Fibroblast of skin of right biceps (primary cell): ENCODE results near the gene TRPM8.

ENCODE experiments used
- DNase-seq: peaks from one replicate; pipeline ENCODE4 v3.0.0-alpha.2; 2013

The TRPM8 gene

DNA sequence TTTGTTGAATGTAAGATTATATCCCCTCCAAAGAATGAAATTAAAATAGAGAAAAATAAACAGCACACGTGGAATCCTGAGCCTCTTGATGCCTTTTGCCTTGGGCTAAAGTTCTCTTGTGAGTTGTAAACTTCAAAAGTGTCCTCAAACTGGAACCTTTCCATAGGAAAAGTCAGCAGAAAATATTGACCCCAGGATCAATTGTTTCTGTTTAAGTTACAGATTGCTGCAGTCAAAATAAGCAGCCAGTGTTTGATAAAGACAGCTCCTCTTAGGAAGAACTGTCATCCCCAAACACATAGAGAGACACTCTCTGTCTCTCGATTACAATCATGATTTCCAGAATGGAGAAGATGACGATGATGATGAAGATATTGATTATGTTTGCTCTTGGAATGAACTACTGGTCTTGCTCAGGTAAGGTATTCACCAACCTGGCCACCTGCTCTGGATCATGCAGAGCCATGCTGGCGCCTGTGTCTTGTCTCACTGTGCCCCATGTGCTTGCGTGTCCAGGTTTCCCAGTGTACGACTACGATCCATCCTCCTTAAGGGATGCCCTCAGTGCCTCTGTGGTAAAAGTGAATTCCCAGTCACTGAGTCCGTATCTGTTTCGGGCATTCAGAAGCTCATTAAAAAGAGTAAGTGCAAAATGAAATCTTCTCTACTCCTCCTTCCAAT, 133.4 kb downstream of the TRPM8 start, which contains the start of gene SPP2:
Gene SPP2 (plus strand): TSS at position 248 of the 681 bp plus-strand sequence. CDS start 85 bp downstream, at position 333.
- DNase-seq = no peak

DNA sequence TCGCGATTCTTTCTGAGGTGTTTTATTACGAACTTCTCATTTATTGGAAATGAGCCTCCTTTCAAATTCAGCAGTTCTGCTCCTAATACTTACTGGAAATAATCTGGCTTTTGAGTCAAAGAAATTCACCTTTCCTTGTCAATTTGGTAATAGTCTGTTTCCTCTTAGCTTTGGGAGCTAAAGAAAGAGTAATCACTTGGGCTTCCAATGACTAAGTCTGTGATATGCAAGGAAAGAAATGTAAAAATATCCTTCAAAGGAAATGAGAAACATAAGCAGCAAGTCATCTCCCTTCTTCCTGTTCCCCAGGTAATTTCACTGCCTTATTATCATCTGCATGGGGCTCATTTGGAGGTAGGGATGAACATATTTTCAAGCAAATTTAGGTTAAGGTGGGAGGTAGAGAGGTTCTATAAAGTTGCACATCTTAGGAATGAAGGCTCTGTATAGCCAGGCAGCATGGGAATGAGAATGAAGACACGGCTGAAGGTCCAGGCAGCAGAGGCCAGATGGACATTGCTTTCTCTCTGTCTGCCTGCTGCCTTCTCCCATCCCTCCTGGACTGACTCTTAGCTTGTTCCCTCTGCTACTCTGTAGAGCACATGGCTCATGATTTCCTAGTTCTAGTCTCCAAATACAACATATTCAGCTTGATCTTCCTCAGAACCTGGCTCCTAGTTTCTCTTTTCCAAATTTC, 134.3 kb downstream of the TRPM8 start:
- peak; percentile 38 for DNase-seq

DNA sequence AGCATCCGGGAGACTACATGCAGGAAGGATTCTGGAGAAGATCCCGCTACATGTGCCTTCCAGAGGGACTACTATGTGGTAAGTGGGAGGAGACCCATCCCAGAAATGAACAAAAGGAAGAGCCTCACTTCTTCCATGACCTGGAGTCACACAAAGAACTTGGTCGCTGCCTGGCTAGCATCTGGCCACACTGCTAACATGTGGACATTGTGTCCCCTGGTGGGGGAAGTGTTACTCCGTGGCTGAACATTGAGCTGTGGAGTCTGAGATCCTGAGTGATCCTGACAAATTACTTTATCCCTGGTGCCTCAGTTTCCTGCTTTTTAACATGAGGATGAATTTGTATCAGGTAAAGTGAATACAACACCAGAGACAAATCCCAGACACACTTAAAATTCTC, 141.7 kb downstream of the TRPM8 start:
- DNase-seq = no peak

DNA sequence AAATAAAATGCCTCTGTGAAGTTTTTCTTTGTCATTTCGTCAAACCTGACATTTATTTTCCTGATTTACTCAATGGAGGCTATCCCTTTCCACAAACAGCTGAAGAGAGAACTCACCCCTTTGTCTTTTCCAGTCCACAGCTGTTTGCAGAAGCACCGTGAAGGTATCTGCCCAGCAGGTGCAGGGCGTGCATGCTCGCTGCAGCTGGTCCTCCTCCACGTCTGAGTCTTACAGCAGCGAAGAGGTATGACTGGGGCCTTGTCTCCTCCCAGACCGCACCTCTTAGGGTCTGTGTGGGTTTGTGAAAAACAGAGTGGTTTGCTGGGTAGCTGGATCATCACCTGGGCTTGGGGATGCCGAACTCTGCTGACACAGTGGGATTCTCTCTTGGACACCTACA, 143.1 kb downstream of the TRPM8 start:
- DNase-seq = no peak

DNA sequence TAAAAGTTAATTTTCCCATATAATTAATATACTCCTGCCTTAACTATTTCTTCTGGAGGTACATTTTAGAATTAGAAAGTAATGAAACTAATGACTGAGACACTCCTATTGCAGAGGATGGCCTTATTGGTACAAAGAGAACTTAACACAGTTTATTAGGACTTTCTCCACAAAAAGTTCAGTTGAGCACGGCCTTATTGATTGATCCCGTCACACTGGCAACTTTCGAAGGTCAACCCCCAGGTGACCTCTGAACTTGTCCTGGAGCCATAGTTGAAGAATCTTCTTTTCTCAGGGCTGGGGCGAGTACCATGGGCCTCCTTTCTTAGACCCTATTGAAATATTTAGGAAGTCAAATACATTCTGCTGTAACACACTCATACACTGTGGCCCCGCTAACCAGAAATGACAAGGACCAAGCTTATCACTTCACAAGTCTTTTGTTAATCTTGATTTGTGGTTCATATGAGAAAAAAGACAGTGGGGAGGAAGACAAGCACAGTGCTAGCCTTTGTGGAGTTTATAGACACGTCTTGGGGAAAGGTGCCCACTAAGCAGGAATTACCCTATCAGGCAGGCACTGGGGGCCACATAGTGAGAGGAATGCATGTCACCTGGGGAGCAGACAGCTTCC, 144.6 kb downstream of the TRPM8 start:
- DNase-seq = no peak

DNA sequence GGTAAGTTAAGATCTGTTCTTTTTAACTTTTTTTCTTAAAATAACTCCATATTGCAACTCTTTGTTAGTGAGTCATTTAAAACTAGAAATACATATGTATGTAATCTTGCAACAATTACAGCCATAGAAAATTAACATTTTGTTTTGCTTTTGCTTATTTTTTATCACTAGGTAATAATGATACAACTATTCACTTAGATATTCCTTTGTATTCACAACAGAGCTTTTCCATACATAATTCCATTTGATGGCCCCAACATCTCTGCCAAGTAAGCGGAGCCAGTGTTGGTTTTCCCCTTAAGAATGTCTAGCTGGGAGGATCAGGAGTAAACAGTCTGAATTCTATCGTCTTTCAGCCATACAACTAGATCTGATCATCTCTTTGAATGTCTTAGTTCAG, 149.4 kb downstream of the TRPM8 start:
- DNase-seq = no peak
